Stimulated activated naive B cell treated with anti-CD40 and anti-IgM and Interleukin-4, amounts not matched to agents 10 μg/mL and 1 μg/mL and 100 μg/mL, for 72 hours (primary cell): ENCODE data around the gene SCRN3.
"Not testable (repeated sequence)": the region's sequence is repeated elsewhere in the genome, so short reads cannot be mapped to it uniquely, and the experiment has no call there.

Experiments used
- ATAC-seq, 2 donors: fragments of 150-1000 bp; cut with Tn5 transposase; replicated peaks; 2 replicates each; pipeline ENCODE4 v1.10.0; 2021; ENCODE audit warnings: moderate library complexity in 1 of 2
- DNase-seq: peaks from one replicate; pipeline ENCODE4 v3.0.0; 2021
- H3K27ac Mint-ChIP-seq: one replicate; pipeline ENCODE4 v1.8.0; 2022; ENCODE audit warnings: mild to moderate bottlenecking, mixed read lengths
- H3K27me3 Mint-ChIP-seq, 2 donors: one replicate each; pipeline ENCODE4 v1.8.0; 2022; ENCODE audit warnings: mixed read lengths in 2 of 2
- H3K36me3 Mint-ChIP-seq, 2 donors: one replicate each; pipeline ENCODE4 v1.8.0; 2022; ENCODE audit warnings: mixed read lengths in 2 of 2, mild to moderate bottlenecking in 1 of 2
- H3K4me1 Mint-ChIP-seq, 2 donors: one replicate each; pipeline ENCODE4 v1.8.0; 2022; ENCODE audit warnings: mixed read lengths in 2 of 2, mild to moderate bottlenecking in 1 of 2
- H3K4me3 Mint-ChIP-seq, 2 donors: one replicate each; pipeline ENCODE4 v1.8.0; 2022; ENCODE audit warnings: mild to moderate bottlenecking in 2 of 2, mixed read lengths in 2 of 2, moderate library complexity in 1 of 2
- H3K9me3 Mint-ChIP-seq, 2 donors: one replicate each; pipeline ENCODE4 v1.8.0; 2022; ENCODE audit warnings: mixed read lengths in 2 of 2, mild to moderate bottlenecking in 1 of 2

SCRN3 gene, protein sequence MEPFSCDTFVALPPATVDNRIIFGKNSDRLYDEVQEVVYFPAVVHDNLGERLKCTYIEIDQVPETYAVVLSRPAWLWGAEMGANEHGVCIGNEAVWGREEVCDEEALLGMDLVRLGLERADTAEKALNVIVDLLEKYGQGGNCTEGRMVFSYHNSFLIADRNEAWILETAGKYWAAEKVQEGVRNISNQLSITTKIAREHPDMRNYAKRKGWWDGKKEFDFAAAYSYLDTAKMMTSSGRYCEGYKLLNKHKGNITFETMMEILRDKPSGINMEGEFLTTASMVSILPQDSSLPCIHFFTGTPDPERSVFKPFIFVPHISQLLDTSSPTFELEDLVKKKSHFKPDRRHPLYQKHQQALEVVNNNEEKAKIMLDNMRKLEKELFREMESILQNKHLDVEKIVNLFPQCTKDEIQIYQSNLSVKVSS

DNA sequence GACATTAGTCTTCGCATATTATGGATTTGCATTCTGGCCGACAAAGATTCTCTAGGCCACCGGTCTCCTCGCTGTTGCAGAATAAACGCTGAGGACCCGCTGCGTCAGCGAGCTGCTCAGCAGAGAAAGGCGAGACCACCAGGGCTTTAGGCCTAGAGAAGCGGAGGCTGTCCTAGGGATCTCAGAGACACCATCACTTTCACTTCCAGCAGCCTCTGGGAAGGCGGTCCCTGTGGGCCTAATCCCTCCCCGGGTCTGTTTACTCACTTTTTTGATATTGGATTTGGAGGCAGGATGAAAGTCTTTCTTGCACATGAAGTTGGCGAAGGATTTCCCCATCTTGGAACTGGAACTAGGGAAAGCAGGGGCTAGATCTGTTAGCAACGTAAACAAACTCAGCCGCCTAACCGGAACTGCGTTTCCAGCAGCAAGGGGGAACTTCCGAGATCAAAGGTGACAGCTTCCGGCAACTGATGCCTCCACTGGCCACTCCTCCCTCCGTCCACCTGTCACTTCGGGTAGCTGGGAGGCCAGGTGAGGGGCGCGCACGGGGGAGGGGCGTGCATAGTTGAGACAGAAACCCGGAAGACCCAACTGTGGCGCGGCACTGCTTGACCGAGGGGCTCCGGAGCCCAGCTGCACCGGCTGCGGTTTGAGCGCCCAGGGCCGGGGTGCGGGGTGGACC is at the start of gene SCRN3:
TSS of gene SCRN3 (plus strand) at position 447 of the 685 bp plus-strand sequence. CDS start 2,554 bp downstream, outside the sequence.
- DNase-seq = peak; percentile 70
- H3K27ac Mint-ChIP-seq = peak within 1 kb of the TSS; percentile 98
- no peaks in the 10 kb centered on the region for H3K27me3 Mint-ChIP-seq
- peaks cover 16 to 22% of the 10 kb centered on the region in 2 donors for H3K36me3 Mint-ChIP-seq
- peaks cover 0 to 2% of the 10 kb centered on the region in 2 donors for H3K9me3 Mint-ChIP-seq
- peak within 1 kb of the TSS; percentile 92 to 97 for H3K4me3 Mint-ChIP-seq
- H3K4me1 Mint-ChIP-seq = peaks cover 10 to 40% of the 10 kb centered on the region in 2 donors
- peak; percentile 96 to 98 for ATAC-seq

DNA sequence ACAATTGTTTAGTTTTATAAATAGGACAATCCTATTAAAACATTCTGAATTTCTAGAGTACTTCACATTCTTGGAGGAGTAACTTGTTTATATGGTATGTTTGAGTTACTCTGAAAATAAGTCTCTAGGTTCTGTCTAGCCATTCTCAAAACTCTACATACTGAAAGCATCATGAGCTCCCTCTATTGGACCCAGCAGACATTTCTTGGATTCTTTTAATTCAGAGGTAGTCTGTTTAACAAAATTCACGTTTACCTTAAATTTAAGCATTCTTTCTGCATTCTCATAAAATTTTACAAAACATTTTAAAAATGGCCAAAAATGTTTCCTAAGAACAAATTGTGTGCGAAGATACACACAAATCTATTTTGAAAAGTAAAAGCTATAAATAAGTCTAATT is 45.5 kb upstream of the SCRN3 start:
- no peak for DNase-seq
- peaks cover 0 to 10% of the 10 kb centered on the region in 2 donors for H3K27me3 Mint-ChIP-seq
- H3K4me3 Mint-ChIP-seq = no peak overlapping the region
- ATAC-seq = no peak
- no peak overlapping the region for H3K27ac Mint-ChIP-seq
- no peaks in the 10 kb centered on the region for H3K4me1 Mint-ChIP-seq
- H3K36me3 Mint-ChIP-seq = peaks cover 22 to 28% of the 10 kb centered on the region in 2 donors
- no peaks in the 10 kb centered on the region for H3K9me3 Mint-ChIP-seq

DNA sequence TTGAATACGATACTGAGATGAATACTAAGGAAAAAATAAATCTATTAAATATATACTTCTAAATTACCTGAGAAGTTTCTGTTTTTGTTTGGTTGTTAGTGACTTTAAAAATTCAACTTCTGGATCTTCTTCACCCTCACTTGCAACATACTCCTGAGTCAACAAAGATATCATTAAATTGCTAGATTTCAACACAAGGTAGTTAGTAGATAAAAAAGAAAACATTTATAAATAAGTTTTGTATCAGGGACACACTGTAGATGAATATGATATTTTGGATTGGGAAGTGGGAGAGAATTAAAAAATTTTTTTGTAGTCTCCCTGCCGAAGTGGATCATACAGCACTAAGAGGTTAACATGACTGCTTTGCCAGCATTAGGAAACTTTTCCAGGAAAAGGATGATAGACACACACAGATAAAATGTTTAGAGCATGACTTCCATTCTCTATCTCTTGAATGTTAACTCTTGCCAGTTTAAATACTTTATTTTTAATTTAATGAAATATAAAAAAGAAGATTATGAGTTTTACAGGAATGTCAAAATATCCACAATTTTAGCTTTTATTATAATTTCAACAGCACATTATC is 44.8 kb upstream of the SCRN3 start:
- ATAC-seq (no peak), DNase-seq (no peak)
- Mint-ChIP-seq H3K27ac (no peak overlapping the region), H3K27me3 (peaks cover 0 to 6% of the 10 kb centered on the region in 2 donors), H3K9me3 (no peaks in the 10 kb centered on the region), H3K4me3 (no peak overlapping the region), H3K4me1 (no peaks in the 10 kb centered on the region), H3K36me3 (peaks cover 22 to 30% of the 10 kb centered on the region in 2 donors)

DNA sequence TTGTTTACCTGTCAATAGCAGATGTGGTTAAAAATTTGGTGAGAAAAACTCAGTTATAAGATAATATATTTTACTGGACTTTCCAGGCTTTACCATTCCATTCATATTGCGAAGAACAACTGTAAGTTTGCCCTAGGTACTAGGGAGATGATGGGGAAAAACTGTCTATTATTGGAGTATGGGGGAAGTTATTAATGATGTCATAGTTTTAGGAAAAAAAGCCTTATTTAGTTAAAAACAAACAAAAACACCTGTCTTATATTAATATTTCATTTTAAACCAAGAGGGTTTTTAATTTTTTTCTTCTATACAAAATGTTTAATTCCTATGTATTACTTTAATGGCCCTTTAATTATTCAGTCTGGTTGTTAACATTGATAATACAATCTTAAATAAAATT is 42.5 kb upstream of the SCRN3 start:
- no peak for ATAC-seq
- Mint-ChIP-seq H3K4me3 (no peak overlapping the region), H3K27me3 (peaks cover 0 to 6% of the 10 kb centered on the region in 2 donors), H3K27ac (no peak overlapping the region), H3K4me1 (no peaks in the 10 kb centered on the region), H3K9me3 (no peaks in the 10 kb centered on the region), H3K36me3 (peaks cover 16 to 31% of the 10 kb centered on the region in 2 donors)
- no peak for DNase-seq

DNA sequence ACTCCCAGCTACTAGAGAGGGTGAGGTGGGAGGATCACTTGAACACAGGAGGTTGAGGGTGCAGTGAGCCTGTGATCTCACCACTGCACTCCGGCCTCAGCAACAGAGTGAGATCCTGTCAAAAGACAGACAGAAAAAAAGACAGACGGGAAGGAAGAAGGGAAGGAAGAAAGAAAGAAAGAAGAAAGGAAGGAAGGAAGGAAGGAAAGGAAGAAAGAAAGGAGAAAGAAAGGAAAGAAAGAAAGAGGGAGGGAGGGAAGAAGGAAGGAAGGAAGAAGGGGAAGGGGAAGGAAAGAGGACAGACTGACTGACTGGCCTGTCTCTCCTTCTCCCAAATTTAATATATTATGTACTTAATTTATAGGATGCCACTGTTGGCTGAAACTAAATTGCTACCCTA is 39.2 kb upstream of the SCRN3 start:
- Mint-ChIP-seq H3K4me1 (no peaks in the 10 kb centered on the region), H3K27ac (no peak overlapping the region), H3K36me3 (peaks cover 21 to 36% of the 10 kb centered on the region in 2 donors), H3K9me3 (no peaks in the 10 kb centered on the region), H3K4me3 (no peak overlapping the region), H3K27me3 (no peaks in the 10 kb centered on the region)
- ATAC-seq = no peak
- no peak for DNase-seq

DNA sequence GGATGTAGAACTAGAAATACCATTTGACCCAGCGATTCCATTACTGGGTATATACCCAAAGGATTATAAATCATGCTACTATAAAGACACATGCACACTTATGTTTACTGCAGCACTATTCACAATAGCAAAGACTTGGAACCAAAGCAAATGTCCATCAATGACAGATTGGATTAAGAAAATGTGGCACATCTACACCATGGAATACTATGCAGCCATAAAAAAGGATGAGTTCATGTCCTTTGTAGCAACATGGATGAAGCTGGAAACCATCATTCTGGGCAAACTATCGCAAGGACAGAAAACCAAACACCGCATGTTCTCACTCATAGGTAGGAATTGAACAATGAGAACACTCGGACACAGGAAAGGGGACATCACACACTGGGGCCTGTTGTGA is 35.9 kb upstream of the SCRN3 start:
- H3K4me1 Mint-ChIP-seq, DNase-seq, H3K27ac Mint-ChIP-seq, H3K4me3 Mint-ChIP-seq, H3K9me3 Mint-ChIP-seq, H3K27me3 Mint-ChIP-seq, ATAC-seq: not testable (repeated sequence)
- H3K36me3 Mint-ChIP-seq = peaks cover 40 to 50% of the 10 kb centered on the region in 2 donors

DNA sequence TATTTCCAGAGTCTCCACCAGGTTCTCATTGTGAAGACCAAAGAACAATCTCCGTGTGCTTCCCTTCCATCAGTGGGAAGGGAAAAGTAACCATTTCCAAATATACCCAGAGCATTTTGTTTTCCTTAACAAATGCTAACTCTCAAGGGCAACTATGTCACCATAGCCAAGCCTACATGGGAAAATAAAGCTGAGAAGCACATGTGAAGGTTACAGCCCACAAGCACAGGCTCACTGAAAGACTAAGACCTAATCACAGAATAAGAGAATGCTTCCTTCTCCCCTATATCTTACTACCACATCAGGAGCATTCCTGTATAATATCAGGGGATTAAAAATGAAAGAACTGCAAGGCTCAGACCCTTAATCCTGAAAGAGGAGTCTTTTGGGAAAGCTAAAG is 32.6 kb upstream of the SCRN3 start:
- Mint-ChIP-seq H3K27me3 (no peaks in the 10 kb centered on the region), H3K9me3 (peaks cover 15 to 17% of the 10 kb centered on the region in 2 donors), H3K36me3 (peaks cover 66 to 70% of the 10 kb centered on the region in 2 donors), H3K4me3 (no peak overlapping the region), H3K27ac (no peak overlapping the region), H3K4me1 (no peaks in the 10 kb centered on the region)
- no peak for DNase-seq
- no peak for ATAC-seq

DNA sequence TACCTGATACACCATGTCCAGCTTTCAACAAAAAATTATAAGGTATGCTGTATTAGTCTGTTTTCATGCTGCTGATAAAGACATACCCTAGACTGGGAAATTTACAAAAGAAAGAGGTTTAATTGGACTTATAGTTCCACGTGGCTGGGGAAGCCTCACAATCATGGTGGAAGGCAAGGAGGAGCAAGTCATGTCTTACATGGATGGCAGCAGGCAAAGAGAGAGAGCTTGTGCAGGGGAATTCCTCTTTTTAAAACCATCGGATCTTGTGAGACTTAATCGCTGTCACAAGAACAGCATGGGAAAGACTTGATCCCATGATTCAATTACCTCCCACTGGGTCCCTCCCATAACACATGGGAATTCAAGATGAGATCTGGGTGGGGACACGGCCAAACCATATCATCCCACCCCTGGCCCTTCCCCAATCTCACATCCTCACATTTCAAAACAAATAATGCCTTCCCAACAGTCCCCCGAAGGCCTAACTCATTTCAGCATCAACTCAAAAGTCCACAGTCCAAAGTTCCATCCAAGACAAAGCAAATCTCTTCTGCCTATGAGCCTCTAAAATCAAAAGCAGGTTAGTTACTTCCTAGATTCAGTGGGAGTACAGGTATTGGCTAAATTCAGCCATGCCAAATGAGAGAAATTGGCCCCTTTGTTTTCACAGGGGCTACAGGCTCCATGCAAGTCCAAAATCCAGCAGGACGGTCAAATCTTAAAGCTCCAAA is 31.9 kb upstream of the SCRN3 start:
- H3K27ac Mint-ChIP-seq, ATAC-seq, H3K27me3 Mint-ChIP-seq, H3K4me1 Mint-ChIP-seq, DNase-seq, H3K4me3 Mint-ChIP-seq: not testable (repeated sequence)
- peaks cover 15 to 17% of the 10 kb centered on the region in 2 donors for H3K9me3 Mint-ChIP-seq
- peaks cover 72 to 77% of the 10 kb centered on the region in 2 donors for H3K36me3 Mint-ChIP-seq

DNA sequence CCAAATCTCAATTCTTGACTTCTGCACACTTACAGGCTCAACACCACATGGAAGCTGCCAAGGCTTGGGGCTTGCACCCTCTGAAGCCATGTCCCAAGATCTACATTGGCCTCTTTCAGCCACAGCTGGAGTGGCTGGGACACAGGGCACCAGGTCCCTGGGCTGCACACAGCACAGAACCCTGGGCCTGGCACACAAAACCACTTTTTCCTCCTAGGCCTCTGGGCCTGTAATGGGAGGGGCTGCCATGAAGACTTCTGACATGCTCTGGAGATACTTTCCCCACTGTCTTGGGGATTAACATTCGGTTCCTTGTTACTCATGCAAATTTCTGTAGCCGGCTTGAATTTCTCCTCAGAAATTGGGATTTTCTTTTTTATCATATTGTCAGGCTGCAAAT is 30.9 kb upstream of the SCRN3 start:
- Mint-ChIP-seq H3K27me3 (no peaks in the 10 kb centered on the region), H3K4me1 (no peaks in the 10 kb centered on the region), H3K27ac (no peak overlapping the region), H3K9me3 (peaks cover 15 to 17% of the 10 kb centered on the region in 2 donors), H3K36me3 (peaks cover 72 to 78% of the 10 kb centered on the region in 2 donors), H3K4me3 (no peak overlapping the region)
- no peak for DNase-seq
- no peak for ATAC-seq

DNA sequence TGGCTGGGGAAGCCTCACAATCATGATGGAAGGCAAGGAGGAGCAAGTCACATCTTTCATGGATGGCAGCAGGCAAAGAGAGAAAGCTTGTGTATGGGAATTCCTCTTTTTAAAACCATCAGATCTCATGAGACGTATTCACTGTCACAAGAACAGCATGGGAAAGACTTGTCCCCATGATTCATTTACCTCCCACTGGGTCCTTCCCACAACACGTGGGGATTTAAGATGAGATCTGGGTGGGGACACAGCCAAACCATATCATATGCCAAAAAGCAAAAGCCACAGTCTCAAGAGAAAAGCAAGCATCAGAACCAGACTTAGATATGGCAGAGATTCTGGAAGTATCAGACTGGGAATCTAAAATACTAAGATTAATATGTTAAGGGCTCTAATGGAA is 30.0 kb upstream of the SCRN3 start:
- no peak overlapping the region for H3K4me3 Mint-ChIP-seq
- H3K27me3 Mint-ChIP-seq = no peaks in the 10 kb centered on the region
- DNase-seq = no peak
- no peak overlapping the region for H3K27ac Mint-ChIP-seq
- H3K36me3 Mint-ChIP-seq = peaks cover 72 to 80% of the 10 kb centered on the region in 2 donors
- ATAC-seq = no peak
- H3K9me3 Mint-ChIP-seq = peaks cover 15 to 17% of the 10 kb centered on the region in 2 donors
- H3K4me1 Mint-ChIP-seq = no peaks in the 10 kb centered on the region

DNA sequence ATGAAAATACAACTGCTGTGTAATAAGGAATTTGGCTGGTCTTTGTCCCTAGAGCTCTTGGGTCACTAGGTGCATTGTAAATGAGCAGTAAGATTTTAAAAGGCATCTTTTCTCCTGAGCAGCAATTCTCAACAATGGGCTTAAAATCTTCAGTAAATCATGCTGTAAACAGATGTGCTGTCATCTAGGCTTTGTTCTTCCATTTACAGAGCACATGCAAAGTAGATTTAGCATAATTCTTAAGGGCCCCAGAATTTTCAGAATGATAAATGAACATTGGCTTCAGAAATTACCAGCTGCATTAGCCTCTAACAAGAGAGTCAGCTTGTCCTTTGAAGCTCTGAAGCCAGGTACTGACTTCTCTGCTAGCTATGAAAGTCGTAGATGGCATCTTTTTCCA is 26.8 kb upstream of the SCRN3 start:
- Mint-ChIP-seq H3K9me3 (peaks cover 12 to 13% of the 10 kb centered on the region in 2 donors), H3K27me3 (no peaks in the 10 kb centered on the region), H3K36me3 (peaks cover 60 to 67% of the 10 kb centered on the region in 2 donors), H3K27ac (no peak overlapping the region), H3K4me3 (no peak overlapping the region), H3K4me1 (no peaks in the 10 kb centered on the region)
- ATAC-seq = no peak
- DNase-seq = no peak

DNA sequence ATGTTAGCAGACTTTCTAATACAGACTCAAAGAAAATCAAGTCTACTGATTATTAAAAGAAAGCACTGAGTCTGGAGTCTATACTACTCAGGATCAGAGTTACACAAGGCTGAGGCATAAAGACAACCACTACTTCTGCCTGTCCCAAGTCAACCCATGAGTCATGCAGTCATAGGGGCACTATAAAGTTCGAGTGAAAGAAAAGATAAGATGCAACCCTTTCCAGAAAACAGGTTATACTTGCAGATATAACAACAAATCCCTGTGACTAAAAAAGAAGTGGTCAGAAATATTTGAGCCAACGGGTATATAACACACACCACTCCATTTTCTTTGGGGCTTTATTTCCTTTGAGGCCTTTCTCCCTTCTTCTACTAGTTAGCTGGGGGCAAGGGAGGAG is 18.6 kb upstream of the SCRN3 start:
- Mint-ChIP-seq H3K9me3 (no peaks in the 10 kb centered on the region), H3K4me1 (peaks cover 0 to 1% of the 10 kb centered on the region in 2 donors), H3K4me3 (no peak overlapping the region), H3K27ac (no peak overlapping the region), H3K27me3 (no peaks in the 10 kb centered on the region), H3K36me3 (peaks cover 22 to 33% of the 10 kb centered on the region in 2 donors)
- no peak for DNase-seq
- no peak for ATAC-seq

DNA sequence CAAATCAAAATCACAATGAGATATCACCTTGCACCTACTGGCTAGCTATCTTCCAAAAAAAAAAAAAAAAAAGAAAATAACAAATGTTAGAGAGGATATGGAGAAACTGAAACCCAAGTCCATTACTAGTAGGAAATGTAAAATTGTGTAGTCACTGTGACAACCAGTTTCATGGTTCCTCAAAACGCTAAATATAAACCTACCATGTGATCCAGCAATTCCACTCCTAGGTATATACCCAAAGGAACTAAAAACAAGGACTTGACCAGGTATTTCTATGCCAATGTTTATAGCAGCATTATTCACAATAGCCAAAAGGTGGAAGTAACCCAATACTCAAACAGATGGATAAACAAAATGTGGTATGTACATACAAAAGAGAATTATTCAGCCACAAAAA is 11.7 kb upstream of the SCRN3 start:
- Mint-ChIP-seq H3K4me3 (no peak overlapping the region), H3K4me1 (peaks cover 2 to 8% of the 10 kb centered on the region in 2 donors), H3K9me3 (peaks cover 4 to 5% of the 10 kb centered on the region in 2 donors), H3K27ac (peak overlapping the region; percentile 69), H3K36me3 (peaks cover 23 to 39% of the 10 kb centered on the region in 2 donors), H3K27me3 (no peaks in the 10 kb centered on the region)
- peak; percentile 60 to 63 for ATAC-seq
- no peak for DNase-seq

DNA sequence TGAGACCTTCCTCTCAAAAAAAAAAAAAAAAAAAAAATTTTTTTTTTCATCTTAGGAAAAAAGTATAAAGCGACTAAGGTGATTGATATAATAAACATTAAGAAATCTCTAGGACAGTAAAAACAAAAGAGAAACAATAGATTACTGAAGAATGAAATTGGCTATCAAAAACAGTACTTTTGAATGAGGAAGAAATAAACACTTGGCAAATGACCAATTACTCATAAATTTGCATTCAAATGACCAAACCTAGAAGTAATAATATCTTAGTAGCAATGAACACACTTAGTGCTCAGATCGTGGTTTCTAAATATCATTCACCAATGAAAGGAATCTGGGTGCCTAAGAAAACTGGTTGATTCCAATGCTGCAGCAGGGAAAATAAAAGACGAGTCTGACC is 10.3 kb upstream of the SCRN3 start:
- Mint-ChIP-seq H3K4me1 (peaks cover 9 to 12% of the 10 kb centered on the region in 2 donors), H3K4me3 (no peak overlapping the region), H3K36me3 (peaks cover 34 to 50% of the 10 kb centered on the region in 2 donors), H3K9me3 (peaks cover 9 to 10% of the 10 kb centered on the region in 2 donors), H3K27me3 (no peaks in the 10 kb centered on the region), H3K27ac (no peak overlapping the region)
- DNase-seq (no peak), ATAC-seq (no peak)
